Activated CD8-positive, alpha-beta memory T cell treated with anti-CD3 and anti-CD28 coated beads, Interleukin-2, amount 50 U/mL, for 24 hours (primary cell): Measurements from ENCODE around the gene SEMA3G.

Experiments used
- DNase-seq: peaks from one replicate; pipeline ENCODE4 v3.0.0-alpha.2; 2020; ENCODE audit errors: extremely low read depth

Gene SEMA3G

GRCh38 chr3:52479037-52479876, 34.4 kb upstream of the SEMA3G start:
- no peak for DNase-seq

- DNase-seq = no peak
Measured at GRCh38 chr3:52477796-52478095, 32.8 kb upstream of the SEMA3G start.

- no peak for DNase-seq
Measured at GRCh38 chr3:52477076-52477795, 32.3 kb upstream of the SEMA3G start.

- no peak for DNase-seq
Measured at GRCh38 chr3:52473026-52473425, 28.1 kb upstream of the SEMA3G start.

- no peak for DNase-seq
Measured at GRCh38 chr3:52472239-52473000, 27.5 kb upstream of the SEMA3G start.

- no peak for DNase-seq
Measured at GRCh38 chr3:52471371-52472238, 26.7 kb upstream of the SEMA3G start.

GRCh38 chr3:52470920-52471319, 26.0 kb upstream of the SEMA3G start:
- DNase-seq = no peak

- no peak for DNase-seq
Measured at GRCh38 chr3:52469001-52469400, 24.1 kb upstream of the SEMA3G start.

GRCh38 chr3:52468336-52468735, 23.4 kb upstream of the SEMA3G start:
- DNase-seq = no peak

GRCh38 chr3:52463416-52463815, 18.5 kb upstream of the SEMA3G start:
- no peak for DNase-seq

- DNase-seq = no peak
Measured at GRCh38 chr3:52461874-52462273, 17.0 kb upstream of the SEMA3G start.

GRCh38 chr3:52458770-52459545, 14.1 kb upstream of the SEMA3G start:
- no peak for DNase-seq

- DNase-seq = no peak
Measured at GRCh38 chr3:52458031-52458760, 13.3 kb upstream of the SEMA3G start.

GRCh38 chr3:52456800-52457183, 11.9 kb upstream of the SEMA3G start:
- DNase-seq = no peak

GRCh38 chr3:52456169-52456799, 11.4 kb upstream of the SEMA3G start:
- no peak for DNase-seq

- DNase-seq = peak; percentile 87
Measured at GRCh38 chr3:52455283-52456168, 10.6 kb upstream of the SEMA3G start, which contains the start of gene NISCH. Gene NISCH (plus strand): TSS chr3:52455604. CDS start chr3:52455642, 38 bp downstream.

- no peak for DNase-seq
Measured at GRCh38 chr3:52454938-52455282, 10.0 kb upstream of the SEMA3G start.

GRCh38 chr3:52454250-52454937, 9.5 kb upstream of the SEMA3G start:
- DNase-seq = no peak
